Stomach (tissue), 19 donors: Measurements from ENCODE around the gene C1orf87. TPM values are rescaled to one million over a fixed set of nuclear protein-coding genes. Genes with fewer than 3 reads are reported as not detected.
A peak's percentile ranks its signal among the peaks of the same experiment; 100 is the strongest.

Experiments used
- DNase-seq, 2 donors: peaks; one replicate each; pipeline versions ENCODE4 v3.0.0 to v3.0.0-alpha.2; 2013 to 2019
- H3K27ac ChIP-seq, 5 donors: fragments of 200-600 bp in 4 of 5; sonication (generic) in 4 of 5; one replicate each; pipeline ENCODE4 v1.5.1; 2013 to 2019; ENCODE audit warnings: mild to moderate bottlenecking in 1 of 5, moderate library complexity in 1 of 5
- H3K27me3 ChIP-seq, 3 donors: fragments of 200-600 bp; sonication (generic); one replicate each; pipeline ENCODE4 v1.5.1; 2017 to 2019; ENCODE audit warnings: mixed run types in 1 of 3
- H3K36me3 ChIP-seq, 4 donors: fragments of 200-600 bp; sonication (generic); 1 replicate in 3 of 4; 2 replicates in 1 of 4; pipeline ENCODE4 v1.5.1; 2016 to 2019
- H3K4me1 ChIP-seq, 4 donors: fragments of 200-600 bp; sonication (generic); one replicate each; pipeline ENCODE4 v1.5.1; 2016 to 2019
- H3K4me3 ChIP-seq, 4 donors: fragments of 200-600 bp; sonication (generic) in 3 of 4; one replicate each; pipeline ENCODE4 v1.5.1; 2016 to 2019; ENCODE audit warnings: mild to moderate bottlenecking in 1 of 4
- H3K9me3 ChIP-seq, 4 donors: fragments of 200-600 bp; sonication (generic); one replicate each; pipeline ENCODE4 v1.5.1; 2016 to 2019
- CTCF ChIP-seq, 7 experiments: fragments of 450-650 bp in 4 of 7; fragments of 200-600 bp in 3 of 7; sonication (generic) in 3 of 7; IDR thresholded peaks; one replicate each; pipeline ENCODE4 v1.5.1; 2016 to 2019; ENCODE audit warnings: antibody characterized with exemption in 7 of 7, control low read depth in 2 of 7, mild to moderate bottlenecking in 1 of 7
- EP300 ChIP-seq: sonication (generic); formaldehyde crosslinking; IDR thresholded peaks from one replicate; pipeline ENCODE4 v1.6.1; 2017; ENCODE audit warnings: antibody characterized with exemption
- POLR2A ChIP-seq, 4 donors: fragments of 450-650 bp; IDR thresholded peaks; one replicate each; pipeline ENCODE4 v1.6.1; 2016; ENCODE audit warnings: antibody characterized with exemption in 4 of 4, control low read depth in 2 of 4, mild to moderate bottlenecking in 1 of 4, moderate library complexity in 1 of 4
- POLR2AphosphoS5 ChIP-seq, 3 donors: sonication (generic); formaldehyde crosslinking; IDR thresholded peaks; one replicate each; pipeline ENCODE4 v1.6.1; 2016; ENCODE audit warnings: antibody characterized with exemption in 3 of 3
- WGBS, 5 donors: extraction: QIAGEN DNeasy Blood & Tissue Kit in 3 of 5; methylation state at CpG; one replicate each; pipeline versions ENCODE4 v1.1.5 to v1.1.7; 2013 to 2018; 5-methylcytosine and 5-hydroxymethylcytosine counted together
- intact Hi-C: fragments of 100-400 bp; cut with DNase I; formaldehyde crosslinking; loops from one replicate; pipeline ENCODE4 v1.15.1; 2023; ENCODE audit warnings: low total_unique reads
- long read RNA-seq, 10 donors: transcript quantifications; one replicate each; lab custom pipeline, GENCODE V29; 2026
- polyA plus RNA-seq, 3 donors: library from polyadenylated mRNA; stranded (reverse); fragments of 200-250 nt; gene quantifications; one replicate each; pipeline ENCODE4 v1.2.3, GENCODE V29; 2013
- total RNA-seq, 5 donors: library from RNA; depleted of rRNA; stranded (reverse); fragments of >200 nt; gene quantifications; one replicate each; pipeline versions ENCODE4 v1.1.0 to v1.2.3, GENCODE V29; 2014 to 2016
- donor health status: healthy with polysubstance abuse.
- donor health status: Bipolar disorder and iron deficiency.
- donor health status: healthy.

The C1orf87 gene
- total RNA-seq = not detected
- not detected for polyA plus RNA-seq
- long read RNA-seq, donor 1 = 0 reads
- long read RNA-seq, donor 2 = 0 reads
- long read RNA-seq, donor 3 = 0 reads
- long read RNA-seq, donor 4 = 0 reads
- long read RNA-seq, donor 5 = 0 reads
- long read RNA-seq, donor 6 = 0 reads
- long read RNA-seq, donor 7 = 0 reads
- long read RNA-seq, donor 8 = 0 reads
- long read RNA-seq, donor 9 = 0 reads
- long read RNA-seq, donor 10 = 0 reads

- peaks cover 0 to 7% (median 2%) of the 10 kb centered on the region in 4 donors for H3K4me1 ChIP-seq
- DNase-seq = peak in 1 of 2 donors; percentile 53
- no peaks in the 10 kb centered on the region for H3K9me3 ChIP-seq
- peaks cover 0 to 33% (median 19%) of the 10 kb centered on the region in 3 donors for H3K27me3 ChIP-seq
- no peak within 1 kb of the TSS for H3K27ac ChIP-seq
- peak within 1 kb of the TSS in 2 of 4 donors; percentile 8 to 13 for H3K4me3 ChIP-seq
- 16 to 25% (median 22%) methylated on average over 28 to 36 of the region's 36 CpGs for WGBS, 5 donors
- no peaks in the 10 kb centered on the region for H3K36me3 ChIP-seq
- TF ChIP-seq EP300 (no peak), POLR2A (IDR thresholded peaks at IDR 0.05) (no peak), POLR2AphosphoS5 (IDR thresholded peaks at IDR 0.05) (no peak), CTCF (IDR thresholded peaks at IDR 0.05) (no peak)
- intact Hi-C loops = no loop called here
Measured at GRCh38 chr1:60073605-60074278, at the start of gene C1orf87. C1orf87 (minus strand) TSS chr1:60073770; CDS start chr1:60072643, 1,127 bp downstream.

- H3K9me3 ChIP-seq = no peaks in the 10 kb centered on the region
- peak in 1 of 2 donors; percentile 43 for DNase-seq
- WGBS, 5 donors = 57 to 71% (median 61%) methylated on average over 4 of the region's 4 CpGs
Measured at GRCh38 chr1:60118085-60118484, 44.5 kb upstream of the C1orf87 start.

GRCh38 chr1:60114745-60115318, 41.3 kb upstream of the C1orf87 start:
- WGBS, 5 donors = 52 to 73% (median 57%) methylated on average over 7 of the region's 7 CpGs

More at GRCh38 chr1:60118085-60118484, 44.5 kb upstream of the C1orf87 start:
- intact Hi-C loops = no loop called here
- H3K36me3 ChIP-seq = no peaks in the 10 kb centered on the region
- H3K4me1 ChIP-seq = no peaks in the 10 kb centered on the region
- no peak overlapping the region for H3K4me3 ChIP-seq
- no peak overlapping the region for H3K27ac ChIP-seq
- H3K27me3 ChIP-seq = no peaks in the 10 kb centered on the region
- TF ChIP-seq CTCF (IDR thresholded peaks at IDR 0.05) = no peak
- TF ChIP-seq POLR2AphosphoS5 (IDR thresholded peaks at IDR 0.05) = no peak
- no peak for TF ChIP-seq EP300
- TF ChIP-seq POLR2A (IDR thresholded peaks at IDR 0.05) = no peak

More at GRCh38 chr1:60114745-60115318, 41.3 kb upstream of the C1orf87 start:
- intact Hi-C loops = no loop called here
- H3K27ac ChIP-seq = no peak overlapping the region
- no peaks in the 10 kb centered on the region for H3K27me3 ChIP-seq
- H3K4me1 ChIP-seq = no peaks in the 10 kb centered on the region
- H3K4me3 ChIP-seq = no peak overlapping the region
- TF ChIP-seq POLR2A (IDR thresholded peaks at IDR 0.05) = no peak
- no peak for TF ChIP-seq POLR2AphosphoS5 (IDR thresholded peaks at IDR 0.05)
- TF ChIP-seq EP300 = no peak
- TF ChIP-seq CTCF (IDR thresholded peaks at IDR 0.05) = no peak
- no peak for DNase-seq
- H3K9me3 ChIP-seq = no peaks in the 10 kb centered on the region
- no peaks in the 10 kb centered on the region for H3K36me3 ChIP-seq
